H9 (cell line): Measurements from ENCODE around the gene ATXN7L3. TPM values are rescaled to one million over a fixed set of nuclear protein-coding genes. Genes with fewer than 3 reads are reported as not detected.

Experiments used
- DNase-seq: peaks from one replicate; pipeline ENCODE4 v3.0.0-alpha.2; 2017
- H2AFZ ChIP-seq: one replicate; pipeline ENCODE4 v1.6.1; 2013; ENCODE audit warnings: mild to moderate bottlenecking, low read length, control low read depth, moderate library complexity
- H2AK5ac ChIP-seq: 2 replicates; pipeline ENCODE4 v1.6.1; 2013; ENCODE audit warnings: low read length, control low read depth, mixed read lengths; ENCODE audit not compliant: insufficient read length
- H2BK120ac ChIP-seq: one replicate; pipeline ENCODE4 v1.6.1; 2013; ENCODE audit warnings: low read depth, mild to moderate bottlenecking, low read length, control low read depth, inconsistent platforms; ENCODE audit not compliant: poor library complexity, severe bottlenecking
- H2BK12ac ChIP-seq: 2 replicates; pipeline ENCODE4 v1.6.1; 2013; ENCODE audit warnings: low read length, control low read depth, mixed read lengths, low read depth; ENCODE audit not compliant: insufficient read length
- H2BK15ac ChIP-seq: 2 replicates; pipeline ENCODE4 v1.6.1; 2013; ENCODE audit warnings: low read depth, low read length, control low read depth
- H2BK20ac ChIP-seq: one replicate; pipeline ENCODE4 v1.6.1; 2013; ENCODE audit warnings: low read depth, mild to moderate bottlenecking, low read length, control low read depth, inconsistent platforms; ENCODE audit not compliant: poor library complexity, severe bottlenecking
- H2BK5ac ChIP-seq: 2 replicates; pipeline ENCODE4 v1.6.1; 2013; ENCODE audit warnings: low read length, control low read depth, mixed read lengths; ENCODE audit not compliant: insufficient read length
- H3K14ac ChIP-seq: 2 replicates; pipeline ENCODE4 v1.6.1; 2013; ENCODE audit warnings: low read length, control low read depth; ENCODE audit not compliant: insufficient read depth
- H3K18ac ChIP-seq: 2 replicates; pipeline ENCODE4 v1.6.1; 2013; ENCODE audit warnings: low read depth, mild to moderate bottlenecking, mixed read lengths, low read length, control low read depth; ENCODE audit not compliant: insufficient read length
- H3K23ac ChIP-seq: 2 replicates; pipeline ENCODE4 v1.6.1; 2013; ENCODE audit warnings: low read length, control low read depth, mixed read lengths, low read depth; ENCODE audit not compliant: insufficient read length
- H3K23me2 ChIP-seq: 2 replicates; pipeline ENCODE4 v1.6.1; 2013; ENCODE audit warnings: low read depth, mild to moderate bottlenecking, mixed read lengths, low read length, control low read depth; ENCODE audit not compliant: insufficient read length, poor library complexity, severe bottlenecking
- H3K27ac ChIP-seq: 2 replicates; pipeline ENCODE4 v1.5.1; 2013; ENCODE audit warnings: low read length, control low read depth, mixed read lengths, low read depth; ENCODE audit not compliant: insufficient read length
- H3K27me3 ChIP-seq: 2 replicates; pipeline ENCODE4 v1.6.1; 2013; ENCODE audit warnings: low read length, control low read depth, inconsistent platforms; ENCODE audit not compliant: insufficient read depth
- H3K4ac ChIP-seq: 2 replicates; pipeline ENCODE4 v1.6.1; 2013; ENCODE audit warnings: low read depth, mild to moderate bottlenecking, control low read depth, inconsistent platforms, low read length, moderate library complexity
- H3K4me1 ChIP-seq: 2 replicates; pipeline ENCODE4 v1.6.1; 2013; ENCODE audit warnings: low read length, control low read depth, inconsistent platforms; ENCODE audit not compliant: insufficient read depth
- H3K4me2 ChIP-seq: 2 replicates; pipeline ENCODE4 v1.6.1; 2013; ENCODE audit warnings: low read length, control low read depth, mixed read lengths; ENCODE audit not compliant: insufficient read length, insufficient read depth
- H3K56ac ChIP-seq: 2 replicates; pipeline ENCODE4 v1.6.1; 2013; ENCODE audit warnings: low read depth, mild to moderate bottlenecking, mixed read lengths, low read length, control low read depth; ENCODE audit not compliant: insufficient read length
- H3K79me1 ChIP-seq: 2 replicates; pipeline ENCODE4 v1.6.1; 2013; ENCODE audit warnings: low read depth, mild to moderate bottlenecking, moderate library complexity, low read length, control low read depth, inconsistent platforms; ENCODE audit not compliant: insufficient read depth, poor library complexity, severe bottlenecking
- H3K79me2 ChIP-seq: 2 replicates; pipeline ENCODE4 v1.6.1; 2013; ENCODE audit warnings: low read length, control low read depth, inconsistent platforms; ENCODE audit not compliant: insufficient read depth
- H3K9ac ChIP-seq: 2 replicates; pipeline ENCODE4 v1.6.1; 2013; ENCODE audit warnings: low read length, control low read depth, mixed read lengths; ENCODE audit not compliant: insufficient read length; ENCODE audit errors: extremely low read depth
- H3K9me3 ChIP-seq: one replicate; pipeline ENCODE4 v1.6.1; 2013; ENCODE audit warnings: low read depth, low read length, inconsistent platforms; ENCODE audit not compliant: control insufficient read depth
- H3T11ph ChIP-seq: one replicate; pipeline ENCODE4 v1.6.1; 2013; ENCODE audit warnings: mild to moderate bottlenecking, low read length, control low read depth, inconsistent platforms
- H4K20me1 ChIP-seq: one replicate; pipeline ENCODE4 v1.6.1; 2013; ENCODE audit not compliant: control insufficient read depth, insufficient read length, insufficient read depth
- H4K5ac ChIP-seq: 2 replicates; pipeline ENCODE4 v1.6.1; 2013; ENCODE audit warnings: low read depth, mild to moderate bottlenecking, mixed read lengths, low read length, control low read depth; ENCODE audit not compliant: insufficient read length
- H4K8ac ChIP-seq: replicated peaks from 2 replicates; pipeline ENCODE4 v1.6.1; 2013; ENCODE audit warnings: low read length, control low read depth, mixed read lengths, low read depth; ENCODE audit not compliant: insufficient read length
- H4K91ac ChIP-seq: 2 replicates; pipeline ENCODE4 v1.6.1; 2013; ENCODE audit warnings: low read depth, mild to moderate bottlenecking, moderate library complexity, mixed read lengths, low read length, control low read depth; ENCODE audit not compliant: insufficient read length
- H3K27ac Mint-ChIP-seq, 3 experiments: 2 replicates in 2 of 3; 3 replicates in 1 of 3; pipeline ENCODE4 v1.8.0; 2020 to 2021; ENCODE audit warnings: mixed read lengths in 3 of 3, mild to moderate bottlenecking in 1 of 3, moderate library complexity in 1 of 3
- H3K27me3 Mint-ChIP-seq: 2 replicates; pipeline ENCODE4 v1.8.0; 2021; ENCODE audit warnings: low read depth, mild to moderate bottlenecking, moderate library complexity, mixed read lengths
- H3K36me3 Mint-ChIP-seq, 3 experiments: 2 replicates in 2 of 3; 3 replicates in 1 of 3; pipeline ENCODE4 v1.8.0; 2020 to 2021; ENCODE audit warnings: low read depth in 3 of 3, mixed read lengths in 3 of 3; ENCODE audit not compliant: insufficient read depth in 1 of 3
- H3K4me1 Mint-ChIP-seq, 2 experiments: 2 replicates each; pipeline ENCODE4 v1.8.0; 2020; ENCODE audit warnings: mixed read lengths in 2 of 2
- H3K4me3 Mint-ChIP-seq, 2 experiments: 2 replicates in 1 of 2; 3 replicates in 1 of 2; pipeline ENCODE4 v1.8.0; 2020 to 2021; ENCODE audit warnings: mild to moderate bottlenecking in 2 of 2, mixed read lengths in 2 of 2, moderate library complexity in 1 of 2
- H3K9me3 Mint-ChIP-seq, 2 experiments: 2 replicates in 1 of 2; 3 replicates in 1 of 2; pipeline ENCODE4 v1.8.0; 2020; ENCODE audit warnings: mild to moderate bottlenecking in 2 of 2, mixed read lengths in 2 of 2, moderate library complexity in 1 of 2
- WGBS: extraction: QIAGEN DNeasy Blood & Tissue Kit; methylation state at CpG from one replicate; pipeline ENCODE4 v1.1.7; 2013; ENCODE audit warnings: missing lambda C conversion rate, low lambda C conversion rate, mixed read lengths; ENCODE audit not compliant: insufficient read length; ENCODE audit errors: extremely low coverage; 5-methylcytosine and 5-hydroxymethylcytosine counted together
- total RNA-seq: library from RNA; stranded (reverse); gene quantifications from 2 replicates; pipeline ENCODE4 v1.2.1, GENCODE V29; 2021
- TF ChIP-seq, protein P1 (sequence below): fragments of 200-600 bp; sonication (generic); conservative IDR thresholded peaks from 3 replicates; pipeline ENCODE4 v1.8.0; 2021; ENCODE audit warnings: antibody characterized with exemption, mild to moderate bottlenecking

Gene ATXN7L3
- total RNA-seq, 1 experiment from 2014 or later, result 125 TPM

DNA sequence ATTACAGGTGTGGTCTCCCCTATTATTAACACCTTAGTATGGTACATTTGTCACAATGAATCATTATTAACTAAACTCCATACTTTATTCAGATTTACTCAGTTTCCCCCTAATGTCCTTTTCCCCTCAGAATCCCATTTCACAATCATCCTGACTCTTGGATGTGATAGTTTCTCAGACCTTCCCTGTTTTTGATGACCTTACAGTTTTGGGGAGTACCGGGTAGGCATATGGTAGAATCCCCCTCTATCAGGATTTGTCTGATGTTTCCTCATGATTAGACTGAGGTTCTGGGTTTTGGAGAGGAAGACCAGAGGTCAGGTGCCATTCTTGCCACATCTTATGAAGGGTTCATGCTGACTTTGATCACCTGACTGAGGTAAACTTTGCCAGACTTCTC, 35.2 kb downstream of the ATXN7L3 start:
- H4K8ac ChIP-seq, result no peak overlapping the region
- no peaks in the 10 kb centered on the region for H3K9me3 Mint-ChIP-seq
- H3K4ac ChIP-seq, result no peak overlapping the region
- no peak for DNase-seq
- H2AK5ac ChIP-seq, result no peak overlapping the region
- H3K9ac ChIP-seq, result no peak overlapping the region
- TF ChIP-seq, protein P1, sequence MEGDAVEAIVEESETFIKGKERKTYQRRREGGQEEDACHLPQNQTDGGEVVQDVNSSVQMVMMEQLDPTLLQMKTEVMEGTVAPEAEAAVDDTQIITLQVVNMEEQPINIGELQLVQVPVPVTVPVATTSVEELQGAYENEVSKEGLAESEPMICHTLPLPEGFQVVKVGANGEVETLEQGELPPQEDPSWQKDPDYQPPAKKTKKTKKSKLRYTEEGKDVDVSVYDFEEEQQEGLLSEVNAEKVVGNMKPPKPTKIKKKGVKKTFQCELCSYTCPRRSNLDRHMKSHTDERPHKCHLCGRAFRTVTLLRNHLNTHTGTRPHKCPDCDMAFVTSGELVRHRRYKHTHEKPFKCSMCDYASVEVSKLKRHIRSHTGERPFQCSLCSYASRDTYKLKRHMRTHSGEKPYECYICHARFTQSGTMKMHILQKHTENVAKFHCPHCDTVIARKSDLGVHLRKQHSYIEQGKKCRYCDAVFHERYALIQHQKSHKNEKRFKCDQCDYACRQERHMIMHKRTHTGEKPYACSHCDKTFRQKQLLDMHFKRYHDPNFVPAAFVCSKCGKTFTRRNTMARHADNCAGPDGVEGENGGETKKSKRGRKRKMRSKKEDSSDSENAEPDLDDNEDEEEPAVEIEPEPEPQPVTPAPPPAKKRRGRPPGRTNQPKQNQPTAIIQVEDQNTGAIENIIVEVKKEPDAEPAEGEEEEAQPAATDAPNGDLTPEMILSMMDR, result no peak
- H4K91ac ChIP-seq, result no peak overlapping the region
- no peak overlapping the region for H2BK120ac ChIP-seq
- no peaks in the 10 kb centered on the region for H3K9me3 ChIP-seq
- H2BK20ac ChIP-seq, result no peak overlapping the region
- H3K27ac Mint-ChIP-seq, result no peak overlapping the region
- H3K4me1 Mint-ChIP-seq, result peaks cover 9 to 10% of the 10 kb centered on the region in 2 experiments
- H3K4me3 Mint-ChIP-seq, result no peak overlapping the region
- no peak overlapping the region for H4K5ac ChIP-seq
- H2AFZ ChIP-seq, result no peak overlapping the region
- H4K20me1 ChIP-seq, result no peaks in the 10 kb centered on the region
- H3K23me2 ChIP-seq, result no peaks in the 10 kb centered on the region
- peaks cover 7 to 27% (median 26%) of the 10 kb centered on the region in 3 experiments for H3K36me3 Mint-ChIP-seq
- H3K4me2 ChIP-seq, result no peak overlapping the region
- H3T11ph ChIP-seq, result no peak overlapping the region
- H3K56ac ChIP-seq, result no peak overlapping the region
- no peak overlapping the region for H3K27ac ChIP-seq
- H3K4me1 ChIP-seq, result no peaks in the 10 kb centered on the region
- H3K18ac ChIP-seq, result no peak overlapping the region
- H2BK12ac ChIP-seq, result no peak overlapping the region
- WGBS, result no CpG with 5 or more reads among the region's 1 CpG
- H3K27me3 ChIP-seq, result no peaks in the 10 kb centered on the region
- H2BK15ac ChIP-seq, result no peak overlapping the region
- peaks cover 2% of the 10 kb centered on the region; the same call in 1 of the 2 replicates for H3K27me3 Mint-ChIP-seq
- no peaks in the 10 kb centered on the region for H3K79me1 ChIP-seq
- no peaks in the 10 kb centered on the region for H3K79me2 ChIP-seq
- H3K14ac ChIP-seq, result no peak overlapping the region
- no peak overlapping the region for H3K23ac ChIP-seq
- no peak overlapping the region for H2BK5ac ChIP-seq
